ENCODE results near the gene RETNLB.

The RETNLB gene, protein sequence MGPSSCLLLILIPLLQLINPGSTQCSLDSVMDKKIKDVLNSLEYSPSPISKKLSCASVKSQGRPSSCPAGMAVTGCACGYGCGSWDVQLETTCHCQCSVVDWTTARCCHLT

DNA sequence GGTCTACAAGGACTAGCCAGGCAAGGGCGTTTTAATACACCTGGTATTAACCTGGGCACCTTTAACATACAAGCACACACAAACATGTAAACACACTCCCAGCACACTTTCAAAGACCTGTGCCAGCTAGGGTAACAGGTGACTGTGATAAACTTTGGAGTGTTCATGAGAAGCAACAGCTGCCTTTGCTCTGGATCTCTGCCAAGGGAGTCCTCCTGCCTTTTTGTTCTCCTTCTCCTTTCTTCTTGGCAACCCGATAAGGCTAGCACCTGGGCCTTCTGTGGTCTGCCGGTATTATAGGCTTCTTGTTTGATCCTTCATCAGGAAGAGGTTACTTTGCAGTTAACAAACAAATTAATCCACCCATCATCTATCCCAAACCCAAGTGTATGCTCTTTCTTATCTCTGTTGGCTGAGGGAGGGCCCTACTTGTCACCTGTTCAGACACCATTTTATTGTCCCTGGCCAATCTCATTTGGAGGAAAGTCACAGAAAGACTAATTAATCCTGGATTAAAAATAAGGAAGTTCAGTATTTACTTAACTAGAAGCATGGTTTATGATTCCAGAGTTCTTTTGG is at the start of gene RETNLB:
Gene RETNLB (minus strand): TSS at position 7 of the 579 bp plus-strand sequence. CDS start 225 bp downstream, outside the sequence.
- Histone ChIP-seq H3K27me3 (ENCODE audit: low read depth) (no peaks in the 10 kb centered on the region), H3K4me3 (no peak within 1 kb of the TSS), H3K36me3 (replicated peaks) (no peaks in the 10 kb centered on the region), H3K9me3 (no peaks in the 10 kb centered on the region), H3K4me1 (peaks cover 8% of the 10 kb centered on the region; the same call in 1 of the 2 replicates)
- in situ Hi-C loops (cut with MboI; ENCODE audit: low sequenced_read_pairs): no loop called here
- no peak for DNase-seq (ENCODE audit: low spot score in 2 of 2)

- no peaks in the 10 kb centered on the region for H3K4me1 ChIP-seq
- no peak overlapping the region for H3K4me3 ChIP-seq
- no peaks in the 10 kb centered on the region for H3K9me3 ChIP-seq
- H3K36me3 ChIP-seq (replicated peaks): no peaks in the 10 kb centered on the region
- in situ Hi-C loops (cut with MboI; ENCODE audit: low sequenced_read_pairs): no loop called here
- no peaks in the 10 kb centered on the region for H3K27me3 ChIP-seq (ENCODE audit: low read depth)
- DNase-seq (ENCODE audit: low spot score in 2 of 2): no peak
Measured at GRCh38 chr3:108806316-108806715, 49.1 kb upstream of the RETNLB start.

- no peaks in the 10 kb centered on the region for H3K27me3 ChIP-seq (ENCODE audit: low read depth)
- DNase-seq (ENCODE audit: low spot score in 2 of 2): no peak
- H3K36me3 ChIP-seq (replicated peaks): no peaks in the 10 kb centered on the region
- H3K9me3 ChIP-seq: no peaks in the 10 kb centered on the region
- no peaks in the 10 kb centered on the region for H3K4me1 ChIP-seq
- in situ Hi-C loops (cut with MboI; ENCODE audit: low sequenced_read_pairs): no loop called here
- no peak overlapping the region for H3K4me3 ChIP-seq
Measured at GRCh38 chr3:108804966-108805365, 47.8 kb upstream of the RETNLB start.

- Histone ChIP-seq H3K27me3 (ENCODE audit: low read depth) (no peaks in the 10 kb centered on the region), H3K9me3 (no peaks in the 10 kb centered on the region), H3K4me3 (no peak overlapping the region), H3K4me1 (no peaks in the 10 kb centered on the region), H3K36me3 (replicated peaks) (no peaks in the 10 kb centered on the region)
- DNase-seq (ENCODE audit: low spot score in 2 of 2): no peak
- in situ Hi-C loops (cut with MboI; ENCODE audit: low sequenced_read_pairs): no loop called here
Measured at GRCh38 chr3:108804437-108804836, 47.2 kb upstream of the RETNLB start.

DNA sequence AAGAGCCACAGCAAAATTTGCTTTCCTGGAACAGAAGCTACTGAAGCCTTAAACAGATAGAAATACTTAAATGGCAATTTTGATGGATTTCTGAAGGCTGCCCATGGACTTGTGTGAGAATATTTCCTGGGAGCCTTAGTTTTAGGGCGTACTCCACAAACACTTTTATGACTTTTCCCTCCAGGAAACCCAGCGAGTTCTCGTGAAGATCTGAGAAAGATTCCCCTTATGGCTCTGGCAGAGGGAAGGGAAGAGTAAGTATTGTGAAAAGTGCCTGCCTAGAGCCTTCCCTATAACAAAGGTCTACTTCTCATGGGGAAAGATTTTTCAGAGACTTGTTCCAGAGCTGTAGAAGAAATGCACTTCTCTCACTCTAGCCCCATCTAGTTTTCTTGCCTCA is 34.3 kb upstream of the RETNLB start:
- Histone ChIP-seq H3K9me3 (no peaks in the 10 kb centered on the region; the same call in 1 of the 2 replicates), H3K4me1 (peaks cover 5% of the 10 kb centered on the region; the same call in 1 of the 2 replicates), H3K4me3 (no peak overlapping the region), H3K27me3 (ENCODE audit: low read depth) (no peaks in the 10 kb centered on the region), H3K36me3 (replicated peaks) (no peaks in the 10 kb centered on the region)
- no peak for DNase-seq (ENCODE audit: low spot score in 2 of 2)
- in situ Hi-C loops (cut with MboI; ENCODE audit: low sequenced_read_pairs): no loop called here

GRCh38 chr3:108780235-108780634 is 23.0 kb upstream of the RETNLB start:
- Histone ChIP-seq H3K36me3 (replicated peaks) (no peaks in the 10 kb centered on the region), H3K9me3 (peaks cover 6% of the 10 kb centered on the region), H3K4me3 (no peak overlapping the region), H3K27me3 (ENCODE audit: low read depth) (no peaks in the 10 kb centered on the region), H3K4me1 (peaks cover 12% of the 10 kb centered on the region)
- in situ Hi-C loops (cut with MboI; ENCODE audit: low sequenced_read_pairs): no loop called here
- no peak for DNase-seq (ENCODE audit: low spot score in 2 of 2)

- no peak for DNase-seq (ENCODE audit: low spot score in 2 of 2)
- no peak overlapping the region for H3K4me3 ChIP-seq
- H3K36me3 ChIP-seq (replicated peaks): no peaks in the 10 kb centered on the region
- H3K27me3 ChIP-seq (ENCODE audit: low read depth): no peaks in the 10 kb centered on the region
- in situ Hi-C loops (cut with MboI; ENCODE audit: low sequenced_read_pairs): no loop called here
- H3K4me1 ChIP-seq: peaks cover 20% of the 10 kb centered on the region
- H3K9me3 ChIP-seq: peaks cover 6% of the 10 kb centered on the region
Measured at GRCh38 chr3:108779496-108779895, 22.3 kb upstream of the RETNLB start.

GRCh38 chr3:108775649-108776048 is 18.4 kb upstream of the RETNLB start:
- Histone ChIP-seq H3K27me3 (ENCODE audit: low read depth) (no peaks in the 10 kb centered on the region), H3K4me3 (no peak overlapping the region), H3K9me3 (peaks cover 6% of the 10 kb centered on the region), H3K36me3 (replicated peaks) (no peaks in the 10 kb centered on the region), H3K4me1 (peaks cover 24% of the 10 kb centered on the region)
- in situ Hi-C loops (cut with MboI; ENCODE audit: low sequenced_read_pairs): no loop called here
- DNase-seq (ENCODE audit: low spot score in 2 of 2): peak in 1 of 2 experiments; percentile 90

DNA sequence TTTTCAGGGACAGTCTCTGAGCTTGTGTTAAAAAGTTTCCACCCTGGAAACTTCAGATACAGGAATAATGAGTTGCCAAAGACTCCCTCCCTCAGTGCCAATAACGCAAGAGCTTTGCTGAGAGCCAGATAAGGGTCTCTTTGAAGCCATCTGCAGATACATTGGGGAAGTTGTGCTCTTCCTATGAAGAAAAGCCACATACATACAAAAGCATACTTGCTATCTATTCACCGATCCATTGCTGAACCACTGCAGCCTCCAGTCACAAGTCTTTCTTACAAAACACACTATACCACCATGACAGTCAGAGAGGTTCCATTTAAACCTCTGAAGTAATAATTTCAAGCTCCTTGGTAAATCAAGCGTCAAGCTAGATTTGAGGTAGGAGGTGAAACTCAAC is 10.0 kb upstream of the RETNLB start:
- H3K4me3 ChIP-seq: no peak overlapping the region
- H3K27me3 ChIP-seq (ENCODE audit: low read depth): no peaks in the 10 kb centered on the region
- H3K4me1 ChIP-seq: no peaks in the 10 kb centered on the region
- H3K9me3 ChIP-seq: no peaks in the 10 kb centered on the region
- DNase-seq (ENCODE audit: low spot score in 2 of 2): no peak
- in situ Hi-C loops (cut with MboI; ENCODE audit: low sequenced_read_pairs): no loop called here
- no peaks in the 10 kb centered on the region for H3K36me3 ChIP-seq (replicated peaks)

DNA sequence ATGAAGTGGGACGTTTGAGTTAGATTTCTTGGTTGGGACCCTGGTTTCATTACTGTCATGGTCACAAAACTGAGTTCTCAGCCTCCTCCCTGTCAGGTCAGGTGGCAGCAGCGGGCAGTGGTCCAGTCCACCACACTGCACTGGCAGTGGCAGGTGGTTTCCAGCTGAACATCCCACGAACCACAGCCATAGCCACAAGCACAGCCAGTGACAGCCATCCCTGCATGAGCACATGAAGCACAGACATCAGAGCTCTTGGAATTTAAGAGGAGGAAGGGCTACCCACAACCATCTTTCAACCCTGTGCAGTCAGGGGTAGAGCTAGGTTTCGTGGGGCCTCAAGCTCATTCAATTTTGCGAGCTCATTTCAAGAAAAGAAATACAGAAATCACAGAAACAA is 1.5 kb downstream of the RETNLB start:
- no peak for DNase-seq (ENCODE audit: low spot score in 2 of 2)
- no peaks in the 10 kb centered on the region for H3K36me3 ChIP-seq (replicated peaks)
- H3K4me1 ChIP-seq: no peaks in the 10 kb centered on the region
- H3K27me3 ChIP-seq (ENCODE audit: low read depth): no peaks in the 10 kb centered on the region
- in situ Hi-C loops (cut with MboI; ENCODE audit: low sequenced_read_pairs): no loop called here
- H3K9me3 ChIP-seq: no peaks in the 10 kb centered on the region
- no peak overlapping the region for H3K4me3 ChIP-seq

- in situ Hi-C loops (cut with MboI; ENCODE audit: low sequenced_read_pairs): no loop called here
- Histone ChIP-seq H3K9me3 (no peaks in the 10 kb centered on the region; the same call in none of the 2 replicates), H3K27me3 (ENCODE audit: low read depth) (no peaks in the 10 kb centered on the region), H3K4me3 (no peak overlapping the region), H3K36me3 (replicated peaks) (no peaks in the 10 kb centered on the region), H3K4me1 (no peaks in the 10 kb centered on the region)
- no peak for DNase-seq (ENCODE audit: low spot score in 2 of 2)
Measured at GRCh38 chr3:108744762-108745161, 12.4 kb downstream of the RETNLB start.

DNA sequence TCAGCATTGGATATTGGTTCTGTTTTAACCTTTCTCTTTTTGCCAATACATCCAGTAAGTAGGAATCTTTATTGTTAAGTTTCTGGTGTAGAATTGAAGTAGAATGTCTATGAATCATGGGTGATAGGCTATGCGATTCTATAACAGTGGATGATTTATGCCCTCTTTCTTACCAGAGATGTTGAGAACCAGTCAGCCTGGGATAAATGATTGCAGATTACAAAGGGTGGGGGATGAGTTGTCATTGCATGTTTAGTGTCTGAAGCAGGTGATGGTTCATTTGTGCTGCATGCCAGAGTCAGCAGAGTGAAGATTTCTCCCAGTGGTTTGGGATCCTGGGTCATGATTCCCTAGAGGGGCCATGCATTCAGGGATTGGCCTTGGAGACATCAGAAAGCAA is 14.3 kb downstream of the RETNLB start:
- no peaks in the 10 kb centered on the region for H3K4me1 ChIP-seq
- H3K36me3 ChIP-seq (replicated peaks): no peaks in the 10 kb centered on the region
- DNase-seq (ENCODE audit: low spot score in 2 of 2): no peak
- no peaks in the 10 kb centered on the region; the same call in none of the 2 replicates for H3K9me3 ChIP-seq
- H3K27me3 ChIP-seq (ENCODE audit: low read depth): no peaks in the 10 kb centered on the region
- no peak overlapping the region for H3K4me3 ChIP-seq
- in situ Hi-C loops (cut with MboI; ENCODE audit: low sequenced_read_pairs): no loop called here

DNA sequence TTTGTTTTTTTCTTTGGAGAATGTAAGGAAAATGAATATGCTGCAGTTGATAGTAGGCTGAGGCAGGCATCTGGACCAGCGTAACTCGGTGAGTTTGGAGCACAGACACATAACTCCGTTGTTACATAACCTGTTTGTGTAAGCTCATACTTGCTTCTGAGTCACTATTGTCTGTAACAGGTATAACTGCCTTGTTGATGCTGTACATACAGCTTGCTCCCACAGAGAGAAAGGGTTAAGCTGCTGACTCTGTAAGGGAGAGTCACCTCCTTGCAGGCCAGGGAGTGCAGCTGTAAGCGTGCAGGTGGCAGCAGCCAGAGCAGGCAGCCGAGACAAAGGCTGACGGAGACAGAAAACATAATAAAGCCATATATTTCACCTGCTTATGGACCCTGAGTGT is 20.4 kb downstream of the RETNLB start:
- Histone ChIP-seq H3K9me3 (no peaks in the 10 kb centered on the region; the same call in 1 of the 2 replicates), H3K27me3 (ENCODE audit: low read depth) (no peaks in the 10 kb centered on the region), H3K4me1 (no peaks in the 10 kb centered on the region), H3K36me3 (replicated peaks) (no peaks in the 10 kb centered on the region), H3K4me3 (no peak overlapping the region)
- DNase-seq (ENCODE audit: low spot score in 2 of 2): no peak
- in situ Hi-C loops (cut with MboI; ENCODE audit: low sequenced_read_pairs): no loop called here

DNA sequence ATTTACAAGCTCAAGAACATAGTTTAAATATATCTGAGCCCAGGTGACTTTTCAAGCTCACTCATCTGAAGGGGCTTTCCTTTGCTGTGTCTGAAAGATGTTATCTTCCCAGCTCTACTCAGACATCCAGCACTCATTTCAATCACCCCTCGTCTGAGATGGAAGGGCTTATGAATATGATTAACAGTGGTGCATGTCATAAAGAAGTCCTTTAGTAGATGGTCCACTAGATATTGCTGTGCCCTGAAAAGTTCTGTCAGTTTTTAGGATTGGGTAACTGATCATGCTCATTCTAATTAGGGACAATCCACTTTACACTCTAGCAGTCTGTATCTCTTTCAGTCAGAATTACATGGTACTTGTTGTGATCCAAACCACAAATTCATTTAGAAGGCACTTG is 28.3 kb downstream of the RETNLB start:
- H3K4me3 ChIP-seq: no peak overlapping the region
- no peak for DNase-seq (ENCODE audit: low spot score in 2 of 2)
- in situ Hi-C loops (cut with MboI; ENCODE audit: low sequenced_read_pairs): no loop called here
- no peaks in the 10 kb centered on the region for H3K36me3 ChIP-seq (replicated peaks)
- H3K4me1 ChIP-seq: peaks cover 6% of the 10 kb centered on the region
- no peaks in the 10 kb centered on the region for H3K9me3 ChIP-seq
- H3K27me3 ChIP-seq (ENCODE audit: low read depth): no peaks in the 10 kb centered on the region

- Histone ChIP-seq H3K4me3 (no peak overlapping the region), H3K9me3 (no peaks in the 10 kb centered on the region), H3K4me1 (peaks cover 6% of the 10 kb centered on the region), H3K27me3 (ENCODE audit: low read depth) (no peaks in the 10 kb centered on the region), H3K36me3 (replicated peaks) (no peaks in the 10 kb centered on the region)
- in situ Hi-C loops (cut with MboI; ENCODE audit: low sequenced_read_pairs): no loop called here
- DNase-seq (ENCODE audit: low spot score in 2 of 2): peak in 1 of 2 experiments; percentile 60
Measured at GRCh38 chr3:108728105-108728504, 29.1 kb downstream of the RETNLB start.
